HepG2 (cell line): Measurements from ENCODE around the gene ALDH3A2. TPM values are rescaled to one million over a fixed set of nuclear protein-coding genes. Genes with fewer than 3 reads are reported as not detected.

ENCODE experiments used
- CREBL2 ChIP-seq: sonication (generic); formaldehyde crosslinking; IDR thresholded peaks from 2 replicates; pipeline ENCODE4 v1.8.1; 2023; ENCODE audit warnings: missing genetic modification reagents, mild to moderate bottlenecking, borderline replicate concordance
- ELF1 ChIP-seq: sonication (generic); formaldehyde crosslinking; IDR thresholded peaks from 2 replicates; pipeline ENCODE4 v1.4.0; 2020; ENCODE audit warnings: missing genetic modification reagents
- MAFK ChIP-seq, 2 experiments: IDR thresholded peaks in 1 of 2; conservative IDR thresholded peaks in 1 of 2; 2 replicates each; pipeline ENCODE4 v1.6.1; 2011; ENCODE audit warnings: improper control_type of control experiment in 2 of 2, low read length in 2 of 2
- MATR3 ChIP-seq: sonication (generic); formaldehyde crosslinking; IDR thresholded peaks from 2 replicates; pipeline ENCODE4 v1.4.0; 2020; ENCODE audit warnings: missing genetic modification reagents
- MEIS1 ChIP-seq: sonication (generic); formaldehyde crosslinking; IDR thresholded peaks from 2 replicates; pipeline ENCODE4 v1.9.0; 2021; ENCODE audit warnings: mild to moderate bottlenecking, missing genetic modification reagents, moderate library complexity, borderline replicate concordance
- NFYC ChIP-seq: IDR thresholded peaks from 2 replicates; pipeline ENCODE4 v1.6.1; 2016; ENCODE audit warnings: missing genetic modification reagents, missing compliant biosample characterization
- NR2C2 ChIP-seq: sonication (generic); formaldehyde crosslinking; IDR thresholded peaks from 2 replicates; pipeline ENCODE4 v1.4.0; 2020; ENCODE audit warnings: missing genetic modification reagents, mild to moderate bottlenecking, moderate library complexity, borderline replicate concordance
- PLRG1 ChIP-seq: fragments of 450-650 bp; conservative IDR thresholded peaks from 2 replicates; pipeline ENCODE4 v1.6.1; 2016
- RORA ChIP-seq: sonication (generic); formaldehyde crosslinking; IDR thresholded peaks from 2 replicates; pipeline ENCODE4 v1.5.0; 2020; ENCODE audit warnings: mild to moderate bottlenecking, missing genetic modification reagents, moderate library complexity
- STAT5B ChIP-seq: sonication (generic); formaldehyde crosslinking; IDR thresholded peaks from 2 replicates; pipeline ENCODE4 v1.4.0; 2020; ENCODE audit warnings: missing genetic modification reagents
- TBL1XR1 ChIP-seq: fragments of 150-350 bp; IDR thresholded peaks from 2 replicates; pipeline ENCODE4 v1.6.1; 2014; ENCODE audit warnings: borderline replicate concordance, low read length; ENCODE audit not compliant: partially characterized antibody
- TRIM22 ChIP-seq: fragments of 450-650 bp; IDR thresholded peaks from 2 replicates; pipeline ENCODE4 v1.6.1; 2017
- ZKSCAN8 ChIP-seq: IDR thresholded peaks from 2 replicates; pipeline ENCODE4 v1.6.1; 2016; ENCODE audit warnings: borderline replicate concordance, missing genetic modification reagents, missing compliant biosample characterization
- ZNF160 ChIP-seq: sonication (generic); formaldehyde crosslinking; IDR thresholded peaks from 2 replicates; pipeline ENCODE4 v1.8.0; 2022; ENCODE audit warnings: mild to moderate bottlenecking, inconsistent platforms, missing genetic modification reagents
- ZNF264 ChIP-seq: sonication (generic); formaldehyde crosslinking; IDR thresholded peaks from 2 replicates; pipeline ENCODE4 v1.4.0; 2020; ENCODE audit warnings: missing genetic modification reagents
- ZNF335 ChIP-seq: sonication (generic); formaldehyde crosslinking; IDR thresholded peaks from 2 replicates; pipeline ENCODE4 v1.4.0; 2020; ENCODE audit warnings: missing genetic modification reagents
- ZNF354B ChIP-seq: sonication (generic); formaldehyde crosslinking; IDR thresholded peaks from 2 replicates; pipeline ENCODE4 v1.8.0; 2022; ENCODE audit warnings: mild to moderate bottlenecking, missing genetic modification reagents
- ZNF530 ChIP-seq: sonication (generic); formaldehyde crosslinking; IDR thresholded peaks from 2 replicates; pipeline ENCODE4 v1.5.0; 2020; ENCODE audit warnings: low read depth, mild to moderate bottlenecking, missing genetic modification reagents
- ZNF549 ChIP-seq: sonication (generic); formaldehyde crosslinking; IDR thresholded peaks from 2 replicates; pipeline ENCODE4 v1.5.0; 2020; ENCODE audit warnings: missing genetic modification reagents
- ZNF557 ChIP-seq: sonication (generic); formaldehyde crosslinking; IDR thresholded peaks from 2 replicates; pipeline ENCODE4 v1.4.0; 2020; ENCODE audit warnings: missing genetic modification reagents
- ZNF614 ChIP-seq: IDR thresholded peaks from 2 replicates; pipeline ENCODE4 v1.6.1; 2018; ENCODE audit warnings: missing biosample characterization, missing genetic modification reagents, inconsistent platforms, borderline replicate concordance
- ZNF616 ChIP-seq: sonication (generic); formaldehyde crosslinking; IDR thresholded peaks from 2 replicates; pipeline ENCODE4 v1.5.0; 2020; ENCODE audit warnings: low read depth, mild to moderate bottlenecking, missing genetic modification reagents
- ZNF749 ChIP-seq: sonication (generic); formaldehyde crosslinking; IDR thresholded peaks from 2 replicates; pipeline ENCODE4 v1.8.0; 2022; ENCODE audit warnings: mild to moderate bottlenecking, missing genetic modification reagents, moderate library complexity, borderline replicate concordance
- ZNF772 ChIP-seq: sonication (generic); formaldehyde crosslinking; IDR thresholded peaks from 2 replicates; pipeline ENCODE4 v1.5.0; 2020; ENCODE audit warnings: mild to moderate bottlenecking, missing genetic modification reagents
- polyA plus RNA-seq, 8 experiments: library from polyadenylated mRNA; depleted of rRNA in 3 of 8; stranded (reverse) in 7 of 8; unstranded in 1 of 8; fragments of >200 nt; fragmentation: Illumina TruSeq in 4 of 8; extraction: Trizol in 4 of 8; gene quantifications; 2 replicates each; pipeline versions ENCODE4 v1.2.1 to v1.2.3, GENCODE V29; 2011 to 2016; ENCODE audit warnings: low read depth in 4 of 8, missing spikeins in 1 of 8, mixed read lengths in 1 of 8; ENCODE audit not compliant: insufficient read depth in 1 of 8
- total RNA-seq, 5 experiments: library from RNA; depleted of rRNA; stranded (reverse); fragments of >200 nt; fragmentation: Illumina TruSeq; extraction: Trizol; gene quantifications; 2 replicates each; pipeline ENCODE4 v1.2.3, GENCODE V29; 2016; ENCODE audit warnings: low read depth in 1 of 5
- TF ChIP-seq, protein P1 (sequence below): sonication (generic); formaldehyde crosslinking; IDR thresholded peaks from 2 replicates; pipeline ENCODE4 v1.5.1; 2020; ENCODE audit warnings: mild to moderate bottlenecking, missing genetic modification reagents, borderline replicate concordance

ALDH3A2 gene
- total and polyA plus RNA-seq, 2 of the 13 experiments (the other 11 are each of a cell fraction or from before 2014, with no cell fraction given): 80.8 to 180 TPM

GRCh38 chr17:19660219-19660870, 11.8 kb downstream of the ALDH3A2 start (continued):
- TF ChIP-seq NR2C2 (CRISPR knock-in tag) (peak; percentile 55; the same call in 1 of the 2 replicates), TBL1XR1 (no peak), ZKSCAN8 (CRISPR knock-in tag) (peak; percentile 94), ELF1 (CRISPR knock-in tag) (0 out of 2 replicates have a peak, but pooled peaks have one; percentile 22), ZNF549 (no peak), RORA (CRISPR knock-in tag) (no peak), ZNF160 (no peak), ZNF614 (peak; percentile 84), STAT5B (CRISPR knock-in tag) (no peak), NFYC (CRISPR knock-in tag) (peak; percentile 44; the same call in 1 of the 2 replicates), ZNF354B (CRISPR knock-in tag) (no peak), ZNF557 (CRISPR knock-in tag) (no peak), ZNF772 (CRISPR knock-in tag) (no peak), TRIM22 (no peak), ZNF616 (no peak), ZNF264 (CRISPR knock-in tag) (no peak; the same call in 1 of the 2 replicates), MAFK (conservative IDR thresholded peaks at IDR 0.05 in 1 of 2, IDR thresholded peaks at IDR 0.05 in 1 of 2; ENCODE audit: low read length in 2 of 2) (no peak), ZNF530 (CRISPR knock-in tag) (no peak), ZNF749 (CRISPR knock-in tag) (no peak), PLRG1 (no peak), ZNF335 (CRISPR knock-in tag) (no peak), MEIS1 (no peak), MATR3 (CRISPR knock-in tag) (no peak), CREBL2 (no peak)
- TF ChIP-seq, protein P1, sequence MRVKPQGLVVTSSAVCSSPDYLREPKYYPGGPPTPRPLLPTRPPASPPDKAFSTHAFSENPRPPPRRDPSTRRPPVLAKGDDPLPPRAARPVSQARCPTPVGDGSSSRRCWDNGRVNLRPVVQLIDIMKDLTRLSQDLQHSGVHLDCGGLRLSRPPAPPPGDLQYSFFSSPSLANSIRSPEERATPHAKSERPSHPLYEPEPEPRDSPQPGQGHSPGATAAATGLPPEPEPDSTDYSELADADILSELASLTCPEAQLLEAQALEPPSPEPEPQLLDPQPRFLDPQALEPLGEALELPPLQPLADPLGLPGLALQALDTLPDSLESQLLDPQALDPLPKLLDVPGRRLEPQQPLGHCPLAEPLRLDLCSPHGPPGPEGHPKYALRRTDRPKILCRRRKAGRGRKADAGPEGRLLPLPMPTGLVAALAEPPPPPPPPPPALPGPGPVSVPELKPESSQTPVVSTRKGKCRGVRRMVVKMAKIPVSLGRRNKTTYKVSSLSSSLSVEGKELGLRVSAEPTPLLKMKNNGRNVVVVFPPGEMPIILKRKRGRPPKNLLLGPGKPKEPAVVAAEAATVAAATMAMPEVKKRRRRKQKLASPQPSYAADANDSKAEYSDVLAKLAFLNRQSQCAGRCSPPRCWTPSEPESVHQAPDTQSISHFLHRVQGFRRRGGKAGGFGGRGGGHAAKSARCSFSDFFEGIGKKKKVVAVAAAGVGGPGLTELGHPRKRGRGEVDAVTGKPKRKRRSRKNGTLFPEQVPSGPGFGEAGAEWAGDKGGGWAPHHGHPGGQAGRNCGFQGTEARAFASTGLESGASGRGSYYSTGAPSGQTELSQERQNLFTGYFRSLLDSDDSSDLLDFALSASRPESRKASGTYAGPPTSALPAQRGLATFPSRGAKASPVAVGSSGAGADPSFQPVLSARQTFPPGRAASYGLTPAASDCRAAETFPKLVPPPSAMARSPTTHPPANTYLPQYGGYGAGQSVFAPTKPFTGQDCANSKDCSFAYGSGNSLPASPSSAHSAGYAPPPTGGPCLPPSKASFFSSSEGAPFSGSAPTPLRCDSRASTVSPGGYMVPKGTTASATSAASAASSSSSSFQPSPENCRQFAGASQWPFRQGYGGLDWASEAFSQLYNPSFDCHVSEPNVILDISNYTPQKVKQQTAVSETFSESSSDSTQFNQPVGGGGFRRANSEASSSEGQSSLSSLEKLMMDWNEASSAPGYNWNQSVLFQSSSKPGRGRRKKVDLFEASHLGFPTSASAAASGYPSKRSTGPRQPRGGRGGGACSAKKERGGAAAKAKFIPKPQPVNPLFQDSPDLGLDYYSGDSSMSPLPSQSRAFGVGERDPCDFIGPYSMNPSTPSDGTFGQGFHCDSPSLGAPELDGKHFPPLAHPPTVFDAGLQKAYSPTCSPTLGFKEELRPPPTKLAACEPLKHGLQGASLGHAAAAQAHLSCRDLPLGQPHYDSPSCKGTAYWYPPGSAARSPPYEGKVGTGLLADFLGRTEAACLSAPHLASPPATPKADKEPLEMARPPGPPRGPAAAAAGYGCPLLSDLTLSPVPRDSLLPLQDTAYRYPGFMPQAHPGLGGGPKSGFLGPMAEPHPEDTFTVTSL: peak; percentile 88; the same call in 1 of the 2 replicates
